Measurements from ENCODE around the gene PRICKLE1.
A peak's percentile ranks its signal among the peaks of the same experiment; 100 is the strongest.

The PRICKLE1 gene

DNA sequence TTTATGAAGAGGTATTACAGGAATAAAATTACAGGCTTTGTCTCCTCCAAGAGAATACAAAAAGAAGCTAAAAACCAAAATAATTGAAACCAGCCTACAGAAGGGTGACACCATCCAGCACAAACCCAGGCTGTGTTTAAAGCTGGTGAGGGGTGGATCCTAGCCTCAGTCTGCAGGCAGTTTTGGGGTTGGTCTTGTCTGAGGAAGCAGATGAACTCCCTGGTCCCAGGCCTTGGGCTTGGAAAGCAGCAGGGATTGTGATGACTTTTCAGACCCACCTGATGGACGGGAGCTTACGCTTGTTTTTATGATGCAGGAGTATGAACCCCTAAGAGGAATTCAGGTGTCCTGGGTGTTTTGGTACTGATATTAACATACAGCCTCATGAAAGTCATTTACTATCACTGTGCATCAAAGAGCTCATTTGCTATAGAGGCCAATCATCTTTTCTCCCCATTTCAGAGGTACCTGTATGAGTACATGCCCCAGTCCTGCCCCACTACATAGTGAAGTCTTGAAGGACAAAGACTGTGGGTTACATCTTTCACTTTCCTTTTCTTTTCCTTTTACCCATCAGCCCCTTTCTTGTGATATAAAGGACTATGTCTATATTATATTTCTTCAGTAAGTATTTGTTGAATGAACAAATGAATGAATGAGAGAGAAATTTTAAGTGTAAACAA, 18.1 kb downstream of the PRICKLE1 start:
- no peak for DNase-seq (ENCODE audit: low read depth)
- TF ChIP-seq, protein P1, sequence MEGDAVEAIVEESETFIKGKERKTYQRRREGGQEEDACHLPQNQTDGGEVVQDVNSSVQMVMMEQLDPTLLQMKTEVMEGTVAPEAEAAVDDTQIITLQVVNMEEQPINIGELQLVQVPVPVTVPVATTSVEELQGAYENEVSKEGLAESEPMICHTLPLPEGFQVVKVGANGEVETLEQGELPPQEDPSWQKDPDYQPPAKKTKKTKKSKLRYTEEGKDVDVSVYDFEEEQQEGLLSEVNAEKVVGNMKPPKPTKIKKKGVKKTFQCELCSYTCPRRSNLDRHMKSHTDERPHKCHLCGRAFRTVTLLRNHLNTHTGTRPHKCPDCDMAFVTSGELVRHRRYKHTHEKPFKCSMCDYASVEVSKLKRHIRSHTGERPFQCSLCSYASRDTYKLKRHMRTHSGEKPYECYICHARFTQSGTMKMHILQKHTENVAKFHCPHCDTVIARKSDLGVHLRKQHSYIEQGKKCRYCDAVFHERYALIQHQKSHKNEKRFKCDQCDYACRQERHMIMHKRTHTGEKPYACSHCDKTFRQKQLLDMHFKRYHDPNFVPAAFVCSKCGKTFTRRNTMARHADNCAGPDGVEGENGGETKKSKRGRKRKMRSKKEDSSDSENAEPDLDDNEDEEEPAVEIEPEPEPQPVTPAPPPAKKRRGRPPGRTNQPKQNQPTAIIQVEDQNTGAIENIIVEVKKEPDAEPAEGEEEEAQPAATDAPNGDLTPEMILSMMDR (conservative IDR thresholded peaks at IDR 0.05; ENCODE audit: low read depth, low read length), result no peak
- no peak overlapping the region for H3K4me3 ChIP-seq (ENCODE audit: low read length)

GRCh38 chr12:42570076-42570475, 19.5 kb downstream of the PRICKLE1 start:
- TF ChIP-seq, protein P1 (conservative IDR thresholded peaks at IDR 0.05; ENCODE audit: low read depth, low read length), result no peak
- no peak overlapping the region for H3K4me3 ChIP-seq (ENCODE audit: low read length)
- no peak for DNase-seq (ENCODE audit: low read depth)

GRCh38 chr12:42568952-42569915, 20.3 kb downstream of the PRICKLE1 start:
- TF ChIP-seq, protein P1 (conservative IDR thresholded peaks at IDR 0.05; ENCODE audit: low read depth, low read length), result peak; percentile 70
- H3K4me3 ChIP-seq (ENCODE audit: low read length), result no peak overlapping the region
- no peak for DNase-seq (ENCODE audit: low read depth)

GRCh38 chr12:42565633-42566032, 23.9 kb downstream of the PRICKLE1 start:
- no peak overlapping the region for H3K4me3 ChIP-seq (ENCODE audit: low read length)
- TF ChIP-seq, protein P1 (conservative IDR thresholded peaks at IDR 0.05; ENCODE audit: low read depth, low read length), result no peak
- DNase-seq (ENCODE audit: low read depth), result no peak

DNA sequence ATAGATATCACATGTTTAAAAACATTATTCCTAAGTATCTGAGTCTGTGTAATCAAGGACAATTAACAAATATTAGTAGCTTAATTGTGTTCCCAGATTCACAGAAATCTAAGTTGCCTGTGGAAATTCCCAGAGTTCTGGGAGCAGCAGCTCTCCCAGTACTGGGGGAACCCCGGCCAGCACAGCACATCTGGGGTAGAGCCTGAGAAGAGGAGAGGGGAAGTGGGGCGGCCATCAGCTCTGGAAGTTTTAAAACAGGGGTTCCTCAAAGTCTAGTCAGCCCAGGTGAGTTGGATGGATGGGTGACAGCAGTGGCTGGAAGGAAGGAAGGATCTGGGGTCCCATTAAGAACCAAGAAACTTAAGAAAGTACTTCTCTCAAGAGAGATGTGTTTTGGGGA, 24.6 kb downstream of the PRICKLE1 start:
- H3K4me3 ChIP-seq (ENCODE audit: low read length), result no peak overlapping the region
- TF ChIP-seq, protein P1 (conservative IDR thresholded peaks at IDR 0.05; ENCODE audit: low read depth, low read length), result no peak
- no peak for DNase-seq (ENCODE audit: low read depth)

- no peak overlapping the region for H3K4me3 ChIP-seq (ENCODE audit: low read length)
- TF ChIP-seq, protein P1 (conservative IDR thresholded peaks at IDR 0.05; ENCODE audit: low read depth, low read length), result no peak
- DNase-seq (ENCODE audit: low read depth), result no peak
These were observed 25.0 kb downstream of the PRICKLE1 start for GRCh38 chr12:42564556-42564955.
